Panc1 (cell line): ENCODE results near the gene MAP3K20. TPM values are rescaled to one million over a fixed set of nuclear protein-coding genes. Genes with fewer than 3 reads are reported as not detected.

ENCODE experiments used
- ATAC-seq: fragments of 200-7000 bp; cut with Tn5 transposase; 2 replicates; pipeline ENCODE4 v1.9.1; 2020; ENCODE audit warnings: mild to moderate bottlenecking, moderate library complexity
- BruUV-seq: library from RNA; stranded (reverse); fragments of 400-500 nt; replicated peaks from 2 replicates; lab custom pipeline; 2021; lab: Mats Ljungman, UMichigan
- CTCF ChIA-PET: fragments of 300-600 bp; sonication (Branson Sonifier 250); formaldehyde crosslinking; loops from one replicate; lab custom pipeline; 2022; ENCODE audit warnings: antibody characterized with exemption; lab: Charles Lee
- POLR2A ChIA-PET: fragments of 300-600 bp; sonication (Branson Sonifier 250); formaldehyde crosslinking; loops from one replicate; lab custom pipeline; 2022; ENCODE audit warnings: antibody characterized with exemption; lab: Charles Lee
- DNase-seq: peaks from one replicate; pipeline ENCODE4 v3.0.0-alpha.2; 2010; ENCODE audit warnings: low read depth, low spot score
- H3K27ac ChIP-seq: 2 replicates; pipeline ENCODE4 v1.5.1; 2011; ENCODE audit warnings: mild to moderate bottlenecking, low read length, inconsistent platforms
- H3K27me3 ChIP-seq: fragments of 200-500 bp; sonication (Bioruptor generic); 2 replicates; pipeline ENCODE4 v1.6.0; 2014; ENCODE audit warnings: low read length, inconsistent platforms; ENCODE audit not compliant: control insufficient read depth, insufficient read depth
- H3K36me3 ChIP-seq: fragments of 200-500 bp; sonication (Bioruptor generic); 2 replicates; pipeline ENCODE4 v1.5.1; 2014; ENCODE audit warnings: inconsistent platforms, mild to moderate bottlenecking, low read length, moderate library complexity; ENCODE audit not compliant: control insufficient read depth, insufficient read depth
- H3K4me1 ChIP-seq: 2 replicates; pipeline ENCODE4 v1.5.1; 2011; ENCODE audit warnings: inconsistent platforms, mild to moderate bottlenecking, low read length, moderate library complexity; ENCODE audit not compliant: control insufficient read depth, insufficient read depth
- H3K4me3 ChIP-seq, 2 experiments: 2 replicates each; pipeline ENCODE4 v1.5.1; 2011 to 2012; ENCODE audit warnings: low read depth in 2 of 2, low read length in 2 of 2, mild to moderate bottlenecking in 2 of 2, inconsistent platforms in 1 of 2, moderate library complexity in 1 of 2
- H3K9me3 ChIP-seq: fragments of 200-500 bp; sonication (Bioruptor generic); 2 replicates; pipeline ENCODE4 v1.5.1; 2014; ENCODE audit warnings: low read depth, mild to moderate bottlenecking, inconsistent platforms, low read length, moderate library complexity; ENCODE audit not compliant: control insufficient read depth, insufficient read depth
- POLR2AphosphoS5 ChIP-seq: IDR thresholded peaks from 2 replicates; pipeline ENCODE4 v1.6.1; 2012; ENCODE audit warnings: mild to moderate bottlenecking, low read depth, low read length, moderate library complexity
- SIN3A ChIP-seq: IDR thresholded peaks from 2 replicates; pipeline ENCODE4 v1.6.1; 2012; ENCODE audit warnings: low read depth, mild to moderate bottlenecking, low read length, moderate library complexity, borderline replicate concordance; ENCODE audit not compliant: insufficient read depth
- TCF7L2 ChIP-seq: IDR thresholded peaks from 2 replicates; pipeline ENCODE4 v1.6.1; 2011; ENCODE audit warnings: mild to moderate bottlenecking, low read depth, low read length, inconsistent platforms
- in situ Hi-C: cut with HindIII; loops from 2 replicates; pipeline ENCODE4 v1.10.0; 2016; ENCODE audit warnings: low sequenced_read_pairs, low pct_unique_long_range_greater_than_20kb
- intact Hi-C: fragments of 100-400 bp; cut with micrococcal nuclease; formaldehyde crosslinking; loops from one replicate; pipeline ENCODE4 v1.10.0; 2022; ENCODE audit not compliant: unreplicated experiment
- total RNA-seq: library from RNA; stranded (reverse); gene quantifications from one replicate; pipeline ENCODE4 v1.2.1, GENCODE V29; 2021; ENCODE audit not compliant: unreplicated experiment
- TF ChIP-seq, protein P1 (sequence below), 2 experiments: IDR thresholded peaks; 2 replicates each; pipeline ENCODE4 v1.6.1; 2011 to 2012; ENCODE audit warnings: low read depth in 2 of 2, control low read depth in 1 of 2, low read length in 1 of 2, mild to moderate bottlenecking in 1 of 2, moderate library complexity in 1 of 2; ENCODE audit not compliant: insufficient read depth in 1 of 2
- TF ChIP-seq, protein P2 (sequence below): fragments of 450-650 bp; IDR thresholded peaks from 2 replicates; pipeline ENCODE4 v1.5.1; 2017; ENCODE audit warnings: mild to moderate bottlenecking

Gene MAP3K20
- total RNA-seq, 1 experiment from 2014 or later: 121 TPM

DNA sequence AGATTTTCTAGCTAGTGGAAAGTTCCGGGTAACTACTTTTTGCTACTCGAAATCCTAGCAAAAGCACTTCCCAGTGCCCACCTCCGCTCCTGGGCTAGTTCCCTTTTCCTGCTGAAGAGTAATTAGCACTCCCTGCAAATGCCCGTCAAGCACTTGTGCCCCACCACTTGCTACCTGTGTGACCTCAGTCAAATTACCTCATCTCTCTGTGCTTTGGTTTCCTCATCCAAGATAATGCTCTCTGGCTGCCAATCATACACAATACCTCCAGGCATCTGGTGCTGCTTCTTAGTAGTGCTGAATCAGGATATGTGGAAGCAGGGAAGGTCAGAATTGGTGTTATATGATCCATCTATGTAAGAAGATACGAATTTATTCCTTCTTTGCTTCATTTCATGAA, 176.9 kb downstream of the MAP3K20 start:
- no peaks in the 10 kb centered on the region for H3K9me3 ChIP-seq
- intact Hi-C loops (no loop called here), in situ Hi-C loops (no loop called here)
- H3K27ac ChIP-seq: no peak overlapping the region
- no peaks in the 10 kb centered on the region for H3K27me3 ChIP-seq
- ATAC-seq (no peak), DNase-seq (no peak)
- H3K4me1 ChIP-seq: no peaks in the 10 kb centered on the region
- no TSS peak for BruUV-seq
- H3K4me3 ChIP-seq: no peak overlapping the region
- ChIA-PET POLR2A (no interaction called here), CTCF (no interaction called here)
- TF ChIP-seq, protein P1, sequence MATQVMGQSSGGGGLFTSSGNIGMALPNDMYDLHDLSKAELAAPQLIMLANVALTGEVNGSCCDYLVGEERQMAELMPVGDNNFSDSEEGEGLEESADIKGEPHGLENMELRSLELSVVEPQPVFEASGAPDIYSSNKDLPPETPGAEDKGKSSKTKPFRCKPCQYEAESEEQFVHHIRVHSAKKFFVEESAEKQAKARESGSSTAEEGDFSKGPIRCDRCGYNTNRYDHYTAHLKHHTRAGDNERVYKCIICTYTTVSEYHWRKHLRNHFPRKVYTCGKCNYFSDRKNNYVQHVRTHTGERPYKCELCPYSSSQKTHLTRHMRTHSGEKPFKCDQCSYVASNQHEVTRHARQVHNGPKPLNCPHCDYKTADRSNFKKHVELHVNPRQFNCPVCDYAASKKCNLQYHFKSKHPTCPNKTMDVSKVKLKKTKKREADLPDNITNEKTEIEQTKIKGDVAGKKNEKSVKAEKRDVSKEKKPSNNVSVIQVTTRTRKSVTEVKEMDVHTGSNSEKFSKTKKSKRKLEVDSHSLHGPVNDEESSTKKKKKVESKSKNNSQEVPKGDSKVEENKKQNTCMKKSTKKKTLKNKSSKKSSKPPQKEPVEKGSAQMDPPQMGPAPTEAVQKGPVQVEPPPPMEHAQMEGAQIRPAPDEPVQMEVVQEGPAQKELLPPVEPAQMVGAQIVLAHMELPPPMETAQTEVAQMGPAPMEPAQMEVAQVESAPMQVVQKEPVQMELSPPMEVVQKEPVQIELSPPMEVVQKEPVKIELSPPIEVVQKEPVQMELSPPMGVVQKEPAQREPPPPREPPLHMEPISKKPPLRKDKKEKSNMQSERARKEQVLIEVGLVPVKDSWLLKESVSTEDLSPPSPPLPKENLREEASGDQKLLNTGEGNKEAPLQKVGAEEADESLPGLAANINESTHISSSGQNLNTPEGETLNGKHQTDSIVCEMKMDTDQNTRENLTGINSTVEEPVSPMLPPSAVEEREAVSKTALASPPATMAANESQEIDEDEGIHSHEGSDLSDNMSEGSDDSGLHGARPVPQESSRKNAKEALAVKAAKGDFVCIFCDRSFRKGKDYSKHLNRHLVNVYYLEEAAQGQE (IDR thresholded peaks at IDR 0.05; ENCODE audit: insufficient read depth in 1 of 2, low read depth in 2 of 2, low read length in 1 of 2): no peak
- no peak for TF ChIP-seq TCF7L2
- no peak for TF ChIP-seq SIN3A
- no peak for TF ChIP-seq POLR2AphosphoS5
- TF ChIP-seq, protein P2, sequence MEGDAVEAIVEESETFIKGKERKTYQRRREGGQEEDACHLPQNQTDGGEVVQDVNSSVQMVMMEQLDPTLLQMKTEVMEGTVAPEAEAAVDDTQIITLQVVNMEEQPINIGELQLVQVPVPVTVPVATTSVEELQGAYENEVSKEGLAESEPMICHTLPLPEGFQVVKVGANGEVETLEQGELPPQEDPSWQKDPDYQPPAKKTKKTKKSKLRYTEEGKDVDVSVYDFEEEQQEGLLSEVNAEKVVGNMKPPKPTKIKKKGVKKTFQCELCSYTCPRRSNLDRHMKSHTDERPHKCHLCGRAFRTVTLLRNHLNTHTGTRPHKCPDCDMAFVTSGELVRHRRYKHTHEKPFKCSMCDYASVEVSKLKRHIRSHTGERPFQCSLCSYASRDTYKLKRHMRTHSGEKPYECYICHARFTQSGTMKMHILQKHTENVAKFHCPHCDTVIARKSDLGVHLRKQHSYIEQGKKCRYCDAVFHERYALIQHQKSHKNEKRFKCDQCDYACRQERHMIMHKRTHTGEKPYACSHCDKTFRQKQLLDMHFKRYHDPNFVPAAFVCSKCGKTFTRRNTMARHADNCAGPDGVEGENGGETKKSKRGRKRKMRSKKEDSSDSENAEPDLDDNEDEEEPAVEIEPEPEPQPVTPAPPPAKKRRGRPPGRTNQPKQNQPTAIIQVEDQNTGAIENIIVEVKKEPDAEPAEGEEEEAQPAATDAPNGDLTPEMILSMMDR: no peak
- H3K36me3 ChIP-seq: peaks cover 2% of the 10 kb centered on the region

DNA sequence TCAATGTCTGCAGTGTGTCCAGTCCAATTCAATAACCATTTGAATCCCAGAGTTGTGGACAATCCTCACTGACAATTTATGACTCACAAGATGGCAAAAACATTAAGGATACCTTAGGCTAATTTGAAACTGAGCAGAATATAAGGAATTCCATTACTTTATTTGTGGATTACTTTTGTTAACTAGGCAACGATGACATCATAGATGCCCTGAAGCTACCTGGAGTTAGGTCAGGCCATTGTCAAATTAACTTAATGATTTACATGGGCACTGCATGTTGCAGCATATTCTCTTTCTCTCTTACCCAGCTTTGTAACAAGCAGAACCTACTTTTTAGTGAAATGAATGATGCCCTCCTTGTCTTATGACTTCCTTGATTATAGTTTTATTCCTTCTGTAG, 179.0 kb downstream of the MAP3K20 start:
- H3K9me3 ChIP-seq: no peaks in the 10 kb centered on the region
- DNase-seq (no peak), ATAC-seq (no peak)
- H3K4me3 ChIP-seq: no peak overlapping the region
- TF ChIP-seq SIN3A (no peak), TCF7L2 (no peak), POLR2AphosphoS5 (no peak)
- TF ChIP-seq, protein P1 (IDR thresholded peaks at IDR 0.05; ENCODE audit: insufficient read depth in 1 of 2, low read depth in 2 of 2, low read length in 1 of 2): no peak
- no TSS peak for BruUV-seq
- no peaks in the 10 kb centered on the region for H3K27me3 ChIP-seq
- ChIA-PET CTCF (interaction anchor here (0.7 kb wide), 1 partner anchor 490 kb away, joined by 5 read pairs; no protein-coding TSS in a partner anchor), POLR2A (interaction anchor here (0.7 kb wide), 1 partner anchor 123 kb away, joined by 6 read pairs; no protein-coding TSS in a partner anchor)
- in situ Hi-C loops: no loop called here
- no peaks in the 10 kb centered on the region for H3K4me1 ChIP-seq
- peaks cover 13% of the 10 kb centered on the region for H3K36me3 ChIP-seq
- intact Hi-C loops: no loop called here
- no peak overlapping the region for H3K27ac ChIP-seq
